ENCODE measurements around the gene PRKCH. TPM values are rescaled to one million over a fixed set of nuclear protein-coding genes. Genes with fewer than 3 reads are reported as not detected.

The PRKCH gene
- total RNA-seq, 2 experiments from 2014 or later, result 193 to 194 TPM

- Mint-ChIP-seq H3K27ac (peak overlapping the region; percentile 58), H3K9me3 (peaks cover 4% of the 10 kb centered on the region), H3K4me1 (ENCODE audit: low read depth) (peaks cover 93% of the 10 kb centered on the region), H3K27me3 (no peaks in the 10 kb centered on the region), H3K36me3 (ENCODE audit: low read depth) (peaks cover 84% of the 10 kb centered on the region), H3K4me3 (no peak overlapping the region)
- ChIA-PET CTCF (interaction anchor here (0.9 to 1.6 kb wide), 5 partner anchors 12 to 262 kb away, joined by 3 to 4 read pairs (median 3); no protein-coding TSS in a partner anchor), POLR2A (no interaction called here)
- TF ChIP-seq CTCF (IDR thresholded peaks at IDR 0.05), result no peak
- DNase-seq (no peak), ATAC-seq (no peak)
- intact Hi-C loops (cut with micrococcal nuclease), result no loop called here
These were observed 210.2 kb downstream of the PRKCH start for GRCh38 chr14:61531465-61532122.

- H3K36me3 Mint-ChIP-seq (ENCODE audit: low read depth), result peaks cover 85% of the 10 kb centered on the region
- POLR2A ChIA-PET, result no interaction called here
- H3K27me3 Mint-ChIP-seq, result no peaks in the 10 kb centered on the region
- CTCF ChIA-PET, result interaction anchor here (0.8 to 1.5 kb wide), 5 partner anchors 12 to 263 kb away, joined by 3 to 4 read pairs (median 3); no protein-coding TSS in a partner anchor
- peaks cover 93% of the 10 kb centered on the region for H3K4me1 Mint-ChIP-seq (ENCODE audit: low read depth)
- intact Hi-C loops (cut with micrococcal nuclease), result no loop called here
- H3K4me3 Mint-ChIP-seq, result no peak overlapping the region
- H3K27ac Mint-ChIP-seq, result peak overlapping the region; percentile 92
- ATAC-seq (no peak), DNase-seq (no peak)
- TF ChIP-seq CTCF (IDR thresholded peaks at IDR 0.05), result no peak
- H3K9me3 Mint-ChIP-seq, result peaks cover 4% of the 10 kb centered on the region
These were observed 210.7 kb downstream of the PRKCH start for GRCh38 chr14:61532123-61532505.

GRCh38 chr14:61532763-61533162, 211.4 kb downstream of the PRKCH start:
- peaks cover 4% of the 10 kb centered on the region for H3K9me3 Mint-ChIP-seq
- ATAC-seq, result no peak
- H3K27me3 Mint-ChIP-seq, result no peaks in the 10 kb centered on the region
- CTCF ChIA-PET, result interaction anchor here (0.8 to 1.5 kb wide), 4 partner anchors 12 to 72 kb away, joined by 3 to 4 read pairs (median 3); no protein-coding TSS in a partner anchor
- POLR2A ChIA-PET, result interaction anchor here (1.7 kb wide), 1 partner anchor 52 kb away, joined by 7 read pairs; no protein-coding TSS in a partner anchor
- no peak for DNase-seq
- peaks cover 93% of the 10 kb centered on the region for H3K4me1 Mint-ChIP-seq (ENCODE audit: low read depth)
- intact Hi-C loops (cut with micrococcal nuclease), result no loop called here
- no peak overlapping the region for H3K4me3 Mint-ChIP-seq
- peak overlapping the region; percentile 92 for H3K27ac Mint-ChIP-seq
- no peak for TF ChIP-seq CTCF (IDR thresholded peaks at IDR 0.05)
- peaks cover 84% of the 10 kb centered on the region for H3K36me3 Mint-ChIP-seq (ENCODE audit: low read depth)

GRCh38 chr14:61533513-61534255, 212.3 kb downstream of the PRKCH start:
- Mint-ChIP-seq H3K27ac (peak overlapping the region; percentile 92), H3K4me1 (ENCODE audit: low read depth) (peaks cover 93% of the 10 kb centered on the region), H3K27me3 (no peaks in the 10 kb centered on the region), H3K36me3 (ENCODE audit: low read depth) (peaks cover 84% of the 10 kb centered on the region), H3K9me3 (peaks cover 2% of the 10 kb centered on the region), H3K4me3 (no peak overlapping the region)
- intact Hi-C loops (cut with micrococcal nuclease), result no loop called here
- TF ChIP-seq CTCF (IDR thresholded peaks at IDR 0.05), result no peak
- DNase-seq (peak; percentile 44), ATAC-seq (peak; percentile 70)
- ChIA-PET CTCF (interaction anchor here (0.8 to 1.1 kb wide), 3 partner anchors 27 to 30 kb away, joined by 3 to 4 read pairs (median 3); no protein-coding TSS in a partner anchor), POLR2A (interaction anchor here (0.6 to 1.7 kb wide), 3 partner anchors 9 to 162 kb away, joined by 3 to 7 read pairs (median 3); no protein-coding TSS in a partner anchor)

Measured in activated CD8-positive, alpha-beta T cell treated with anti-CD3 and anti-CD28 coated beads for 36 hours (primary cell).